Activated T-helper 2 cell treated with anti-CD3 and anti-CD28 coated beads, Interferon-gamma antibody, Interleukin-2, Interleukin-4, amounts not matched to agents 10 μg/mL and 5 μg/mL and 100 μg/mL, durations not matched to agents 14 hours and 24 hours and 36 hours (primary cell): ENCODE measurements around the gene IL31. TPM values are rescaled to one million over a fixed set of nuclear protein-coding genes. Genes with fewer than 3 reads are reported as not detected.

ENCODE experiments used
- DNase-seq: peaks from one replicate; pipeline ENCODE4 v3.0.0; 2021; ENCODE audit warnings: low spot score
- H3K27ac Mint-ChIP-seq: one replicate; pipeline ENCODE4 v1.8.0; 2021; ENCODE audit warnings: mixed read lengths
- H3K27me3 Mint-ChIP-seq: one replicate; pipeline ENCODE4 v1.8.0; 2021; ENCODE audit warnings: low read depth, mixed read lengths
- H3K36me3 Mint-ChIP-seq: one replicate; pipeline ENCODE4 v1.8.0; 2021; ENCODE audit warnings: low read depth, mixed read lengths
- H3K4me1 Mint-ChIP-seq: one replicate; pipeline ENCODE4 v1.8.0; 2021; ENCODE audit warnings: low read depth, mixed read lengths
- H3K4me3 Mint-ChIP-seq: one replicate; pipeline ENCODE4 v1.8.0; 2021; ENCODE audit warnings: low read depth, mild to moderate bottlenecking, moderate library complexity, mixed read lengths
- H3K9me3 Mint-ChIP-seq: one replicate; pipeline ENCODE4 v1.8.0; 2021; ENCODE audit warnings: mixed read lengths
- intact Hi-C: fragments of 100-400 bp; cut with micrococcal nuclease; formaldehyde crosslinking; loops from one replicate; pipeline ENCODE4 v1.15.1; 2023
- total RNA-seq: library from RNA; stranded (reverse); gene quantifications from 2 replicates; pipeline ENCODE4 v1.2.3, GENCODE V29; 2022

The IL31 gene
- total RNA-seq, 1 donor from 2014 or later, result 55.9 TPM

GRCh38 chr12:122140467-122141257 is 33.4 kb downstream of the IL31 start:
- no peak for DNase-seq
- H3K4me1 Mint-ChIP-seq, result no peaks in the 10 kb centered on the region
- H3K36me3 Mint-ChIP-seq, result peaks cover 14% of the 10 kb centered on the region
- intact Hi-C loops, result no loop called here
- no peaks in the 10 kb centered on the region for H3K9me3 Mint-ChIP-seq
- H3K27ac Mint-ChIP-seq, result no peak overlapping the region
- no peaks in the 10 kb centered on the region for H3K27me3 Mint-ChIP-seq
- H3K4me3 Mint-ChIP-seq, result no peak overlapping the region

DNA sequence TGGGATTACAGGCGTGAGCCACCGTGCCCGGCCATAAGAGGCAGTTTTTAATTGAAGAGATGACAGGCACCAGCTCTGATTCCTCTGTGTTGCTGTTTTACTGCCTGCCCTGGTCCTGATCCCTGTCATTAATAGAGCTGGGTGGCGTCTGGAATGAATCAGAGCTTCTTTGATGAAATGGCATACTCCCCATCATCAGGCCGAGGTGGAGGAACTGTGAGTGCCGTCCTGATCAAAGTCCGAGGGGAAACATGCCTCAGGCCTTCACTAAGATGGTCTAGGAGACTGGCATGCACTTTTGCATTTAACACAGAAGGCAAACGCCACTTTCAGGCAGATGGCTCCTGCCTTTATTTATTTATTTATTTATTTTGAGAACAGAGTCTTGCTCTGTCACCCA is 34.1 kb downstream of the IL31 start:
- Mint-ChIP-seq H3K4me1 (no peaks in the 10 kb centered on the region), H3K9me3 (no peaks in the 10 kb centered on the region), H3K27ac (no peak overlapping the region), H3K27me3 (no peaks in the 10 kb centered on the region), H3K36me3 (peaks cover 20% of the 10 kb centered on the region), H3K4me3 (no peak overlapping the region)
- intact Hi-C loops, result no loop called here
- no peak for DNase-seq

DNA sequence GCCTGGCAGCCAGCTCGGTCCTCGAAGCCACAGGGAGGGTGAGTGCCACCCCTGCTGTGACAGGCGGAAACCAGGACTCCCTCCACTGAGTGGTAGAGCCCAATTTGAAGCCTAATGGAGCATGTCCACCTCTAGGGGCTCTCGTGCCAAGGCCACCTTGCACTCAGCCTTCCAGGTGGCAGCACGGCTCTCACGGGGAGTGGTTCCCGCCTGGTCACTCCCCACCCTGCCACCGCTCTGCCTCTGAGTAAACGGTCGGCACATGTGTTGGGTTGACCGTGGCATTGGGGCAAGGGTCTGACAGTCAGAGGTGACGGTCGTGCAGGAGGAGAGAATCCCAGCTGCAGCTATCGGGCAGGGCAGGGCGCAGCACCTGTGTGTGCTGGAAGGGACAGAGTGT is 34.8 kb downstream of the IL31 start:
- no peak for DNase-seq
- Mint-ChIP-seq H3K9me3 (no peaks in the 10 kb centered on the region), H3K4me3 (no peak overlapping the region), H3K4me1 (no peaks in the 10 kb centered on the region), H3K27ac (no peak overlapping the region), H3K27me3 (no peaks in the 10 kb centered on the region), H3K36me3 (peaks cover 23% of the 10 kb centered on the region)
- intact Hi-C loops, result no loop called here

DNA sequence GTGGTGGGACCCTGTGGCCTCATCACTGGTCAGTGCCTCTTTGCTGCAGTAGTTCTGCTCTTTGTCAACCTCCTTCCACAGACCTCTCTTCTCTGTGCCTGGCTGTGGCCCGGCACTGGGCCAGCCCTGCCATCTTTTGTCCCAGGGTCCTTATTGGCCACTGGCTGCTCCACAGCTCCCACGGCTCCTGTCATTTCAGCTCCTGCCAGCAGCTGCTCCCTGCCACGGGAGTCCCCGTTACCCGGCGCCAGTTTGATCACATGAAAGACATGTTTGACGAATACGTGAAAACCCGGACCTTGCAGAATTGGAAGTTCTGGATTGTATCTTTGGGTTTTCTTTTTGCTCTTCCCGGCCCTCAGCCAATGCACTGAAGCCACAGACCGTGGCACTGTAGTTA is 35.4 kb downstream of the IL31 start:
- no peak for DNase-seq
- Mint-ChIP-seq H3K4me1 (no peaks in the 10 kb centered on the region), H3K4me3 (no peak overlapping the region), H3K27ac (no peak overlapping the region), H3K27me3 (no peaks in the 10 kb centered on the region), H3K36me3 (peaks cover 18% of the 10 kb centered on the region), H3K9me3 (no peaks in the 10 kb centered on the region)
- intact Hi-C loops, result no loop called here

- Mint-ChIP-seq H3K27ac (no peak overlapping the region), H3K27me3 (no peaks in the 10 kb centered on the region), H3K9me3 (no peaks in the 10 kb centered on the region), H3K4me3 (no peak overlapping the region), H3K4me1 (no peaks in the 10 kb centered on the region), H3K36me3 (peaks cover 23% of the 10 kb centered on the region)
- intact Hi-C loops, result no loop called here
- no peak for DNase-seq
Observed at GRCh38 chr12:122138181-122138580, 35.8 kb downstream of the IL31 start.

DNA sequence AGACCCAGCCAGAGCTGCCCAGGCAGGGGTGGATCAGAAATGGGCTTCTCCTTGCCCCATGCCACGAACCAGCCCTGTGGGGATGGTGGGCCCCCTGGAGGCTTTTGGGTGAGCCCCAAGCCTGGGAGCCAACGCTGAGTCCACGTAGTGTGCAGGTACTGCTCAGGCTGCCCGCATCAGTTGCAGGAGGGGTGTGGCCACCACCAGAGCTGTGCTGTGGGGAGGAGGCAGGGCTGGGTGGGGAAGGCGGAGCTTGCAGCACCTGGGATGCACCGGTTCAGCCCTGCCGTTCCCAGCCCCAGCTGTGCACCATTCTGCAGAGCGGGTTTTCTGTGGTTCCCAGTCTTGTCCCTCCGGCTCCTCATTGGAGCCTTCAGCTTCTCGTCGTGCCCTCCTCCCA is 36.3 kb downstream of the IL31 start:
- H3K27ac Mint-ChIP-seq, result no peak overlapping the region
- H3K4me1 Mint-ChIP-seq, result no peaks in the 10 kb centered on the region
- DNase-seq, result no peak
- no peaks in the 10 kb centered on the region for H3K9me3 Mint-ChIP-seq
- intact Hi-C loops, result no loop called here
- H3K4me3 Mint-ChIP-seq, result no peak overlapping the region
- H3K36me3 Mint-ChIP-seq, result peaks cover 24% of the 10 kb centered on the region
- H3K27me3 Mint-ChIP-seq, result no peaks in the 10 kb centered on the region

- H3K27me3 Mint-ChIP-seq, result no peaks in the 10 kb centered on the region
- H3K4me3 Mint-ChIP-seq, result no peak overlapping the region
- H3K4me1 Mint-ChIP-seq, result no peaks in the 10 kb centered on the region
- peaks cover 26% of the 10 kb centered on the region for H3K36me3 Mint-ChIP-seq
- H3K9me3 Mint-ChIP-seq, result no peaks in the 10 kb centered on the region
- intact Hi-C loops, result no loop called here
- H3K27ac Mint-ChIP-seq, result no peak overlapping the region
- DNase-seq, result no peak
Observed at GRCh38 chr12:122137229-122137628, 36.8 kb downstream of the IL31 start.

DNA sequence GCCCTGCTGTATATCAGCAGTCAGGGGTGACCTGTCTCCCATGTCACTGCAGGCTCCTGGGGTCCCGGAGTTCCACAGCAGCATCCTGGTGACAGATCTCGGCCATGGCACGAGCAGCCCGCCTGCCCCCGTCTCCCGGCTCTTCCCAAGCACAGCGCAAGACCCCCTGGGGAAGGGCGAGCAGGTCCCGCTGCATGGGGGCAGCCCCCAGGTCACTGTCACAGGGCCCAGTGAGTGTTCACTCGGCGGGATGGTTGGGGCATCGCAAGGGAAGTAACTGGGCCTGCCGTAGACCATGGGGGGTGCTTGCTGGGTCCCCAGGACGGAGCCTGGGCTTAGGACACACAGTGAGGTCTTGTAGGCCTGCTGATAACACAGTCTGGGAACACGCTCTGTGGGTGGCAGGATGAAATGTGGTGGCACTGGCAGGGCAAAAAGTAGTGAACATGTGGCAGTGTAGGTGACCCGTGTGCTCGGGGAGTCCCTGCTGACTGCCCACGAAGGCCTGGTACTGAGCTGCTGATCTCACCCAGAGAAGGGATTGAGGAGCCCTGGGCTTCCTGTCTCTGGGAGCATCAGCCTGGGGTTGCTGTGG is 38.5 kb downstream of the IL31 start:
- intact Hi-C loops, result no loop called here
- H3K27me3 Mint-ChIP-seq, result no peaks in the 10 kb centered on the region
- H3K4me3 Mint-ChIP-seq, result no peak overlapping the region
- no peak for DNase-seq
- H3K4me1 Mint-ChIP-seq, result no peaks in the 10 kb centered on the region
- no peak overlapping the region for H3K27ac Mint-ChIP-seq
- no peaks in the 10 kb centered on the region for H3K9me3 Mint-ChIP-seq
- peaks cover 30% of the 10 kb centered on the region for H3K36me3 Mint-ChIP-seq

- H3K36me3 Mint-ChIP-seq, result peaks cover 39% of the 10 kb centered on the region
- H3K9me3 Mint-ChIP-seq, result no peaks in the 10 kb centered on the region
- intact Hi-C loops, result no loop called here
- H3K27me3 Mint-ChIP-seq, result no peaks in the 10 kb centered on the region
- H3K4me1 Mint-ChIP-seq, result no peaks in the 10 kb centered on the region
- no peak for DNase-seq
- no peak overlapping the region for H3K4me3 Mint-ChIP-seq
- no peak overlapping the region for H3K27ac Mint-ChIP-seq
Observed at GRCh38 chr12:122133192-122133950, 40.6 kb downstream of the IL31 start.

DNA sequence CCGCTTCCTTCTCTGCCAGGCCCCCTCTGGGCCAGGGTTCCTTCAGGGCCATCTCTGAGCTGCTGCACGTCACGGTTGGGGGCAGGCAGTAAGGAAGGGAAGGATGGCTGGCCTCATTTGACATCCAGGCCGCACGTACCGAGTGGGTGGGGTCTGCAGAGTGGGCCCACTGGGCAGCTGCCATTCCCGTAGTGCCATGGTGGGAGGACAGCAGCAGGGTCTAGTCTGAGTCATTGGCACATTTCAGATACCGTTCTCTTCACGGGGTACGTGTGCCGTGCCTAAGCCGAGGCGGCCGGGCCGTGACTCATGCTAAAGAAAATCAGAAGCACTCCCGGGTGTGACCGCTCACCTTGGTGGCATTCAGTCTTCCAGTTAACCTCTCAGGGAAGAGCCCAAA is 43.9 kb downstream of the IL31 start:
- Mint-ChIP-seq H3K27ac (no peak overlapping the region), H3K9me3 (no peaks in the 10 kb centered on the region), H3K4me3 (no peak overlapping the region), H3K36me3 (peaks cover 39% of the 10 kb centered on the region), H3K27me3 (no peaks in the 10 kb centered on the region), H3K4me1 (no peaks in the 10 kb centered on the region)
- DNase-seq, result no peak
- intact Hi-C loops, result no loop called here

DNA sequence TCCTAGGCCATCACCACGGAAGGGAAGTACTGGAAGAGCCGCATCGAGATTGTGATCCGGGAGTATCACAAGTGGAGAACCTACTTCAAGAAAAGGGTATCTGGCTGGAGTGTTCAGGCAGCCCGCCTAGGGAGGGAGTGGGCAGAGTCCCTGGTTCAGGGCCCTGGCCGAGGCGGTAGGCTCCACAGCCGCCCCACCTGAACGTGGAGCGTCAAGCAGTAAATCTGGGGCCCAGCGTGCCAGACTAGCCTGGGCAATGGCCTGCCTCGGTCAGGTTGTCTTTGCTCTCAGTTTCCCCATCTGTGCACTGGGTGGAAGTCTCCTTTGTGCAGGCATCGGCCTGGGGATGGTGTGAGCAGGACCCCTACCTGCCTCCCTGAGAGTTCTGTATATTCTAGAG is 44.9 kb downstream of the IL31 start:
- Mint-ChIP-seq H3K27me3 (no peaks in the 10 kb centered on the region), H3K9me3 (no peaks in the 10 kb centered on the region), H3K36me3 (peaks cover 33% of the 10 kb centered on the region), H3K4me3 (no peak overlapping the region), H3K4me1 (no peaks in the 10 kb centered on the region), H3K27ac (no peak overlapping the region)
- intact Hi-C loops, result no loop called here
- DNase-seq, result no peak

- H3K9me3 Mint-ChIP-seq, result no peaks in the 10 kb centered on the region
- DNase-seq, result no peak
- H3K27me3 Mint-ChIP-seq, result no peaks in the 10 kb centered on the region
- H3K36me3 Mint-ChIP-seq, result peaks cover 32% of the 10 kb centered on the region
- no peak overlapping the region for H3K27ac Mint-ChIP-seq
- no peak overlapping the region for H3K4me3 Mint-ChIP-seq
- H3K4me1 Mint-ChIP-seq, result no peaks in the 10 kb centered on the region
- intact Hi-C loops, result no loop called here
Observed at GRCh38 chr12:122128481-122128880, 45.5 kb downstream of the IL31 start.

GRCh38 chr12:122127839-122128238 is 46.2 kb downstream of the IL31 start:
- Mint-ChIP-seq H3K4me3 (no peak overlapping the region), H3K36me3 (peaks cover 27% of the 10 kb centered on the region), H3K4me1 (peaks cover 3% of the 10 kb centered on the region), H3K27me3 (no peaks in the 10 kb centered on the region), H3K9me3 (no peaks in the 10 kb centered on the region), H3K27ac (no peak overlapping the region)
- DNase-seq, result no peak
- intact Hi-C loops, result no loop called here
